ENCODE results near the gene NRXN2.
A peak's percentile ranks its signal among the peaks of the same experiment; 100 is the strongest.

Gene NRXN2

GRCh38 chr11:64638018-64638665 is 84.9 kb downstream of the NRXN2 start:
- H3K4me3 Mint-ChIP-seq: no peak overlapping the region
- DNase-seq (ENCODE audit: low spot score): no peak
- H3K36me3 Mint-ChIP-seq (ENCODE audit: low read depth): no peaks in the 10 kb centered on the region
- H3K27me3 Mint-ChIP-seq (ENCODE audit: low read depth): no peaks in the 10 kb centered on the region
- no peaks in the 10 kb centered on the region for H3K9me3 Mint-ChIP-seq
- H3K4me1 Mint-ChIP-seq (ENCODE audit: low read depth): peaks cover 4% of the 10 kb centered on the region
- H3K27ac Mint-ChIP-seq: no peak overlapping the region

DNA sequence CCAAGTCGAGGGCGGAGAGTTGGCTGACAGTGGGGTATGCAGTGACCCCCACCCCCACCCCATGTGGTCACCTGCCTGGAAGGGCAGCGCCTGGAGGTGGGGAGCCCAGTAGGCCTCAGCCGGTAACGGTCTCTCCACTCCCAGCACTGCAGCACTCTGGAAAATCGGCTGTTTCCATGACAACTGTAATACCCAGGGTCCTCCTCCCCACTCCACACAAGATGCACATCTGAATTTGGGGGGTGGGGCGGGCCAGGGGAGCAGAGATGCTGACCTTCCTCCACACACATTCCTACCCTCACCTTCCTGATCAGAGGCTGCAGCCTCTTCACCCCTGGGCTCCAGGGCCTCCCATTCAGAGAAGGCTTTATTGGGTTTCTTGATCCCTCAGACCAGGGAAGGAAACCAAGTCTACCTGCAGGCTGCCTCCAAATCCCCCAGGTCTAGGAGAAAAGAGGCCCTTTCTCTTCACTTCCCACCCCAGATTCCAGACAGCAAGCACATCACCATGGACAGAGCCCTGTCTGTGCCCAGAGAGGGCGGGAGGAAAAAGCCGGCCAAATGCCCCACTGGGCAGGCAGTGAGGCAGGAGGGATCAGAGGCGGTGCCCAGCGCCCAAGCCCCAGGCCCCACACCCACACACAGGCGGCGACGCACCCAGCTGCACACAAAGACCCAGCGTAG is 85.5 kb downstream of the NRXN2 start:
- H3K4me1 Mint-ChIP-seq (ENCODE audit: low read depth): peaks cover 4% of the 10 kb centered on the region
- H3K27ac Mint-ChIP-seq: no peak overlapping the region
- no peak overlapping the region for H3K4me3 Mint-ChIP-seq
- DNase-seq (ENCODE audit: low spot score): no peak
- no peaks in the 10 kb centered on the region for H3K9me3 Mint-ChIP-seq
- H3K36me3 Mint-ChIP-seq (ENCODE audit: low read depth): no peaks in the 10 kb centered on the region
- no peaks in the 10 kb centered on the region for H3K27me3 Mint-ChIP-seq (ENCODE audit: low read depth)

GRCh38 chr11:64633555-64634159 is 89.3 kb downstream of the NRXN2 start:
- no peaks in the 10 kb centered on the region for H3K9me3 Mint-ChIP-seq

GRCh38 chr11:64632654-64633053 is 90.3 kb downstream of the NRXN2 start:
- Mint-ChIP-seq H3K27ac (no peak overlapping the region), H3K36me3 (ENCODE audit: low read depth) (no peaks in the 10 kb centered on the region), H3K27me3 (ENCODE audit: low read depth) (no peaks in the 10 kb centered on the region), H3K9me3 (no peaks in the 10 kb centered on the region), H3K4me1 (ENCODE audit: low read depth) (peaks cover 4% of the 10 kb centered on the region), H3K4me3 (no peak overlapping the region)
- no peak for DNase-seq (ENCODE audit: low spot score)

More at GRCh38 chr11:64633555-64634159, 89.3 kb downstream of the NRXN2 start:
- Mint-ChIP-seq H3K4me1 (ENCODE audit: low read depth) (peaks cover 4% of the 10 kb centered on the region), H3K36me3 (ENCODE audit: low read depth) (no peaks in the 10 kb centered on the region), H3K27me3 (ENCODE audit: low read depth) (no peaks in the 10 kb centered on the region), H3K4me3 (no peak overlapping the region), H3K27ac (peak overlapping the region; percentile 6)
- DNase-seq (ENCODE audit: low spot score): no peak

GRCh38 chr11:64632237-64632636 is 90.8 kb downstream of the NRXN2 start:
- H3K27me3 Mint-ChIP-seq (ENCODE audit: low read depth): no peaks in the 10 kb centered on the region
- H3K27ac Mint-ChIP-seq: no peak overlapping the region
- no peak for DNase-seq (ENCODE audit: low spot score)
- H3K4me3 Mint-ChIP-seq: no peak overlapping the region
- H3K36me3 Mint-ChIP-seq (ENCODE audit: low read depth): no peaks in the 10 kb centered on the region
- H3K9me3 Mint-ChIP-seq: no peaks in the 10 kb centered on the region
- peaks cover 4% of the 10 kb centered on the region for H3K4me1 Mint-ChIP-seq (ENCODE audit: low read depth)

GRCh38 chr11:64631675-64632074 is 91.3 kb downstream of the NRXN2 start:
- no peak for DNase-seq (ENCODE audit: low spot score)
- H3K36me3 Mint-ChIP-seq (ENCODE audit: low read depth): no peaks in the 10 kb centered on the region
- H3K27ac Mint-ChIP-seq: no peak overlapping the region
- peaks cover 4% of the 10 kb centered on the region for H3K4me1 Mint-ChIP-seq (ENCODE audit: low read depth)
- no peak overlapping the region for H3K4me3 Mint-ChIP-seq
- no peaks in the 10 kb centered on the region for H3K9me3 Mint-ChIP-seq
- H3K27me3 Mint-ChIP-seq (ENCODE audit: low read depth): no peaks in the 10 kb centered on the region

DNA sequence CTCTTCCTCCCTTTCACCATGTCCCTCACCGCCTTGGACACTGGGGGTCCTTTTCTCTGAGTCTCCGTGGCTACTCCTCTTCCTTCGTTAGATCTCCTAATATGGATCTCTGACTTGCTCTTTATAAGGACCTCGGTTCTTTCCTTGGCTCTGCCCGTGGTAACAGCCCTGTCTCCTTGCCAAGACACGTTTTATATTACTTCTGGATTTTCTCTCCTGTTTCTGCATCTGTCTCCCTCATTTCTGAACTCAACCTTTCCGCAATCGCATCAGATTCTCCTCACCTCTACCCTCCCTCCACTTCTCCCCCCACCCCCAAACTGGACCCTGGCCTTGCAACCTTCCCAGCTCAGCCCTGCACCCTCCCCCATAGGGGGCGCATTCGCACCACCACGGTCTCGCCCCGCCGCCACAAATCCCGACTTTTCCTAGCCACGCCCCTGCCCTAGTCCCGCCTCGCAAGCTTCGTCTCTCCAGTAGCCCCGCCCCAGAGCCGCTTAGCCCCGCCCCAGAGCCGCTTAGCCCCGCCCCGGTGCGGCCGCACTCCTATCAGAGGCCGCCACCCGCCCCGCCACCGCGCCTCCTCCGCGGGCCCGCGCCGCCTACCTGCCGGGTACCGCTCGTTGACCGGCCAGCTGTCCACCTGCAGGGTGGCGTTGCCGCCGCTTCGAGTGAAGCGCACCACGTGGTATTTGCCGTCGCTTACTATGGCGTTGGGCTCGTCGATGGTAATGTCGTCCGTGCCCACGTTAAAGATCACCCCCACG is 93.0 kb downstream of the NRXN2 start:
- no peak overlapping the region for H3K4me3 Mint-ChIP-seq
- no peak overlapping the region for H3K27ac Mint-ChIP-seq
- no peaks in the 10 kb centered on the region for H3K27me3 Mint-ChIP-seq (ENCODE audit: low read depth)

GRCh38 chr11:64629103-64629502 is 93.9 kb downstream of the NRXN2 start:
- no peaks in the 10 kb centered on the region for H3K36me3 Mint-ChIP-seq (ENCODE audit: low read depth)
- no peaks in the 10 kb centered on the region for H3K9me3 Mint-ChIP-seq
- no peaks in the 10 kb centered on the region for H3K27me3 Mint-ChIP-seq (ENCODE audit: low read depth)
- DNase-seq (ENCODE audit: low spot score): no peak
- H3K4me3 Mint-ChIP-seq: no peak overlapping the region
- no peak overlapping the region for H3K27ac Mint-ChIP-seq
- peaks cover 4% of the 10 kb centered on the region for H3K4me1 Mint-ChIP-seq (ENCODE audit: low read depth)

More for the DNA sequence above, 93.0 kb downstream of the NRXN2 start:
- DNase-seq (ENCODE audit: low spot score): no peak
- H3K4me1 Mint-ChIP-seq (ENCODE audit: low read depth): peaks cover 4% of the 10 kb centered on the region
- H3K9me3 Mint-ChIP-seq: no peaks in the 10 kb centered on the region
- H3K36me3 Mint-ChIP-seq (ENCODE audit: low read depth): no peaks in the 10 kb centered on the region

- Mint-ChIP-seq H3K4me3 (no peak overlapping the region), H3K27ac (no peak overlapping the region), H3K36me3 (ENCODE audit: low read depth) (no peaks in the 10 kb centered on the region), H3K27me3 (ENCODE audit: low read depth) (no peaks in the 10 kb centered on the region), H3K4me1 (ENCODE audit: low read depth) (peaks cover 2% of the 10 kb centered on the region), H3K9me3 (no peaks in the 10 kb centered on the region)
- no peak for DNase-seq (ENCODE audit: low spot score)
Measured at GRCh38 chr11:64628596-64628995, 94.4 kb downstream of the NRXN2 start.

GRCh38 chr11:64627371-64627770 is 95.6 kb downstream of the NRXN2 start:
- DNase-seq (ENCODE audit: low spot score): no peak
- Mint-ChIP-seq H3K4me3 (no peak overlapping the region), H3K36me3 (ENCODE audit: low read depth) (no peaks in the 10 kb centered on the region), H3K4me1 (ENCODE audit: low read depth) (no peaks in the 10 kb centered on the region), H3K27ac (no peak overlapping the region), H3K9me3 (no peaks in the 10 kb centered on the region), H3K27me3 (ENCODE audit: low read depth) (no peaks in the 10 kb centered on the region)

GRCh38 chr11:64626637-64627036 is 96.4 kb downstream of the NRXN2 start:
- Mint-ChIP-seq H3K9me3 (no peaks in the 10 kb centered on the region), H3K4me3 (no peak overlapping the region), H3K4me1 (ENCODE audit: low read depth) (no peaks in the 10 kb centered on the region), H3K27me3 (ENCODE audit: low read depth) (no peaks in the 10 kb centered on the region), H3K36me3 (ENCODE audit: low read depth) (no peaks in the 10 kb centered on the region), H3K27ac (no peak overlapping the region)
- no peak for DNase-seq (ENCODE audit: low spot score)

DNA sequence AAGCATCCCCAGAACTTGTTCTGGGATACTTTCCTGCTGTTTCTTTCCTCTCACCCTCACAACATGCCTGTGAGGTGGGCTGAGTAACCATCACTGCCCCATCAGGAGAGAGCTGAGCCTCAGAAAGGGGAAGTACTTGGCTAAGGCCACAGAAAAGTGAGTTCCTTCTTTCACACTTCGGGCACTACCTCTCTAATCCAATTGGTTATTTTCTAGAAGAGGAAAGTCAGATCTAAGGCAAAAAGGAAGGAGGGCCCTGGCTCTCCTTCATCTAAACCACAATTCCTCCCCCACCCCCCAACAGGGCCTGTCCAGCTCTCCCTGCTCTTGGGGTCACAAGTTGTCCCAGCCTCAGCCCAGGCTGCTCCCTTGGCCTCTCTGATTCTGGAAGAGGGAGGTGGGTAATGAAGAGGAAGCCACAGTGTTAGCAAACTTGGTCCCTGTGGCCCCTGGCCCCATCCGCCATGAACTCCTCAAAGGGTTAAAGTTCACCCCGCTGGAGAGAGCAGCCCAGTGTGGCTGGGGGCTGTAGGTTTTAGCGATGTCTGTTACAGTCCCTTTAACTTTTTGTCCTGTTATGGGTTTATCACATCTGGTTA is 98.0 kb downstream of the NRXN2 start:
- Mint-ChIP-seq H3K36me3 (ENCODE audit: low read depth) (no peaks in the 10 kb centered on the region), H3K4me3 (no peak overlapping the region), H3K27me3 (ENCODE audit: low read depth) (no peaks in the 10 kb centered on the region), H3K9me3 (no peaks in the 10 kb centered on the region), H3K27ac (no peak overlapping the region), H3K4me1 (ENCODE audit: low read depth) (no peaks in the 10 kb centered on the region)
- DNase-seq (ENCODE audit: low spot score): no peak

DNA sequence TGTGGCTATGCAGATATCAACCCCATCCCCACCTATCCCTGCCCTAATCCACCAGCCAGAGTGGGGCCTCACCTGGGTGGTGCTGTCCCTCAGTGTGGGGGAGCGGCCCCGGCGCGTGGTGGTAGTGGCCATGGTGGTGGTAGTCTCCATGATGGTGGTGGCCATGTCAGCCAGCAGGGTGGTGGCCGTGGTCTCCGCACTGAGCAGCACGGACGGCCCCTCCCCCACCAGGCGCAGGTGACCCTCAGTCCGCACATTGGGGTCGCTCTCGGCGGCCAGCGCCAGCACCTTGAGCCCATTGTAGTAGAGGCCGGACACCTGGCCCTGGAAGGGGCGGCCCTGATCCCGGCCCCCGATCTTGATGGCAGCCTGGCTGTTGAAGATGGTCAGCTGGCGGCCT is 100.3 kb downstream of the NRXN2 start:
- Mint-ChIP-seq H3K9me3 (no peaks in the 10 kb centered on the region), H3K36me3 (ENCODE audit: low read depth) (no peaks in the 10 kb centered on the region), H3K4me3 (no peak overlapping the region), H3K4me1 (ENCODE audit: low read depth) (no peaks in the 10 kb centered on the region), H3K27ac (no peak overlapping the region), H3K27me3 (ENCODE audit: low read depth) (no peaks in the 10 kb centered on the region)
- no peak for DNase-seq (ENCODE audit: low spot score)

All from T-helper 2 cell treated with Interferon-gamma antibody and Interleukin-4, amounts not matched to agents 5 μg/mL and 100 μg/mL, for 36 hours (primary cell).